Activated gamma-delta T cell treated with anti-CD3 and anti-CD28 coated beads, Interleukin-2, amount 50 U/mL, for 16 hours (primary cell): ENCODE data around the gene TEC.

Experiments
- DNase-seq: peaks from one replicate; pipeline ENCODE4 v3.0.0-alpha.2; 2020; ENCODE audit warnings: low read depth

The TEC gene

DNA sequence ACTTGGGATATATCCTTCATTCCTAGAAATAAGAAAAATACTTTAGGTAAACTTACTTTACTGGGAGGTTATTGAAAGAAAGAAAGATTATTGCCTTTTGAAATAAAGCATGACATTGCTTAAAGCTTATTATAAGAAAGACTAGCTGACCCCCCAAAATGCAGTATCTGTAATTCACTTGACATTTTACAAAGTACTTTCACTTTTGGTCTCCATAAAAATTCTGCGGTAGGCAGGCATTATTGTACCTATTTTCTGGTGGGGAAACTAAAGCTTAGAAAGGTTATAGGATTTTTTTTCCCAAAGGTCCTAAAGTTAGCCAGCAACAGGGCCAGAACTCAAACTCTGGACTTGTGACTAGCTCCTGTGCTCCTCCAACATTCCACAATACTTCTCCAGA lies 105.9 kb downstream of the TEC start:
- DNase-seq = no peak

DNA sequence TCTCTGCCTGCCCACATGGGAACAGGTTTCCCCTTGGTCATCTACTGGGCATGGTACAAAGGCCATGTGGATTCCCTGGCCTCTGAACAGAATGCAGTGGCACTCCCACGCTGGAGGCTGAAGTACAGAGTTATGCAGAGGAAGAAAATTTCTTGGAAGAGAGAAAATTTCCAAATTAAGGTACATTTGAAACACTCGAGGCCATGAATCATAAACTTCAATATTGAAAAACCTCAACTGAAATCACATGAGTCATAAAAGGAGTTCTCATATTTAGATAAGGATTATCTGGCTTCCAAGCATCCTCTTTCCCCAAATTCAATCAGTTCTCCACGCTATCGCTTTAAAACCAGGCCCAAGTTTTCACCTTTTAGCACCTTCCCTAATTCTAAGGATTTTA lies 107.5 kb downstream of the TEC start:
- no peak for DNase-seq

DNA sequence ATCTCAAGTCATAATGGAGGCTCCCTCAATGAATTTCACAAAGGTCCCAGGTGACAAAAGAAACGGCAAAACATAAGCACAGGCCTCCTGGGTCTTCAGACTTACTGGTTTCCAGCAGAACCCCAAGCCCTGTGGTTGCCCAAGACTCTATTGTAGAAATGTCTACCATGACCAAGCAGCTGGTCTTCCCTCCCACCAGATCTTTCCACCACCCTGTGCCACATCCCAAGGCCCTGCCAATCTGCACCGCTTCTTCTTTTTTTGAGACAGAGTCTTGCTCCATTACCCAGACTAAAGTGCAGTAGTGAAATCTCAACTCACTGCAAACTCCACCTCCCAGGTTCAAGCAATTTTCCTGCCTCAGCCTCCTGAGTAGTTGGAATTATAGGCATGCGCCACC lies 112.4 kb downstream of the TEC start:
- no peak for DNase-seq

DNA sequence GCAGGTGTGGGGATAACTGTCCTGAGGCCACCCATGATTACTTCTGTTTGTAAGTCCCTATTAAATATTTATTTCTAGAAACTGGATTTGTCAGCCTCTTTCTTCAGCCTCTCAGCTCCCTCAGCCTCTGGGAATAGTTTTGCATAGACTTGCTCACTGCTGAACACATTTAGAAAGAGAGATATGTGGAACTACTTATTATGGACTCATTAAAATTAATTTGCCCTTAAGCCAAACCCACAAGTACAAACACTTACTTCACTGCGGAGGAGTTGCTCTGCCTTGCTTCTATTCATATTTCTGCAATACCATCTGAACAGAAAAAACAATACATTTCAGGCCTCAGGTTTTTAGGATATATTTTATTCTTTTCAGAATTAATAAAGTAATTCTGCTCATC lies 113.2 kb downstream of the TEC start:
- DNase-seq = no peak

DNA sequence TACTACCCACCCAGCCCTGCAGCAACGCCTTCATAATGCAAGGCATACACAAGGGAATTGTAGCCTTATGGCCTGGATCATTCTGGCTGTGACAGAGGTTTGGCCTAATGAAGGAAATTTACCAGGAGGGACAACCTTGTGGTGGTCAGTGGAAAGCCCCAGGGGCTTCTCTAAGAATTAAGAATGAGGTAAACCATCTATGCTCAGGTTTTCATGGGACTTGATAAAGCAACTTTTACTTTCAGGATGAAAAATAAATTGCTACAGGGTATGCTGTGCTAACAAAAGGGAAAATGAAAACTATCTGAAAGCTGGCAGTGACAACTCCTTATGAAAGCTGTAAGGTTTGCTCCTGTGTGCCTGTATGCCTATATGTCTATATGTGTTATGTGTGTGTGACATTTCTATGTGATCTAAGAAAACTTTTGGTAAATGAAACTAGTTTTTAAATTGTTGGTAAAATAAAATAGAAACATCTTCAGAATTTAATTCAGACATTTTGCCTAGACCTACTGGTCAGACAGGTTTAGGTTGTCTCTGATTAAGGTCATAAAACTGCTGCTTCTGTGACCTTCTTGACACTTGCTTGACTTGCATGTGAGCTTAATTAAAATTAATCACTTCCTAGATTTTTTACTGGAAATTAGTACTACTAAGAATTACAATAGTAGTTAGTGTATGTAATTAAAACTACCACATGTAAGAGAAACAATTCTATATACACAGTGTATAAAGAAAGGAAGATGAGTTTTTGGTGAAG lies 115.7 kb downstream of the TEC start:
- no peak for DNase-seq

DNA sequence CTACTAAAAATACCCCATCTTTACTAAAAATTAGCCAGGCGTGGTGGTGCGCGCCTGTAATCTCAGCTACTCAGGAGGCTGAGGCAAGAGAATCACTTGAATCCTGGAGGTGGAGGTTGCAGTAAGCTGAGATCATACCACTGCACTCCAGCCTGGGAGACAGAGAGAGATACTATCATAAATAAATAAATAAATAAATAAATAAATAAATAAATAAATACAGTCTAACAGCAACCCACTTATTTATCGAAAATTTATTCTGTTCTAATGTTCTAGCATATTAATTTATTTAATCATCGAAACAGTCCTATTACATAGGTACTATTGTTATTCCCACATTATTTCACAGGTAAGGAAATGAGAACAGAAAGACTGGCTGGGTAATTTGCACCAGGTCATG lies 117.4 kb downstream of the TEC start:
- DNase-seq = no peak

DNA sequence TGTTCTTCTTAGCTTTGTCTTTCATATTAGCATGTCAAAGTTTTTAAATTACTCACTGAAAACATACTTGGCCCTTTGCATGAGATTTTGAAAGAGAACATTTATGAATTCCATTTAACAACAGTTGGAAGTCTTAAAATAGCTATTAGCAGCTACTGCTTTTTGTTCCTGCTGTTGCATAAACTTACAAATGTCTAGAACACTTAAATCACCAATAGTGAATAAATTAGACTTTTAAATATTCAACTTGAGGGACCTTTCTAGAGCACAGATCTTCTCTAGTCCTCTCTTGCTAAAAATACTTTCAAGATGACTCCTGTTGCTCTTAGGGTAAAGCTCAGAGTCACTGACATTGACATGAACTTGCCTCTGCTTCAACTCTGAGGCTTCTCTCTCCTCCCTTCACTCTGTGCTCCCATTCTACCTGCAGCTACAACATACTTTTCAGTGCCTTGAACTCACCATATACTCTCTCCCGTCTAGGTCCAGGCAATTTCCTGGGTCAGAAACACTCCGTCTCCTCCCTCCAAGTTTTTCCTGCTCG lies 119.7 kb downstream of the TEC start:
- DNase-seq = no peak

DNA sequence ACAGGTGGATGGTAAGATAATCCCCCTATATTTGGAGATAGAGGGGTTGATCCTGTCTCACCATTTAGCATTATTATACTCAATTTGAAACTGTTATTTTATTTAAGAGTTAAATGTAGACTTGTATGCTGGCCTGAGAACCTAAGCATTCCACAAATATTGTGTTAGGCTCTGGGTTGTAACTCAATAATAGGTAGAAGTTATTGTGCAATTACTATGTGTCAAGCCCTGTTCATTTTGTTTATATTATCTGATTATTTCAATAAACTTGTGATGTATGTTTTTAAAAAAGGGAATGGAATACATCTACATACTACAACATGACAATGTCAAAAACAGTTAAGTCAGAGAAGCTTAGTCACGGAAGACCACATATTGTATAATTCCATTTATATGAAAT lies 122.0 kb downstream of the TEC start:
- no peak for DNase-seq

DNA sequence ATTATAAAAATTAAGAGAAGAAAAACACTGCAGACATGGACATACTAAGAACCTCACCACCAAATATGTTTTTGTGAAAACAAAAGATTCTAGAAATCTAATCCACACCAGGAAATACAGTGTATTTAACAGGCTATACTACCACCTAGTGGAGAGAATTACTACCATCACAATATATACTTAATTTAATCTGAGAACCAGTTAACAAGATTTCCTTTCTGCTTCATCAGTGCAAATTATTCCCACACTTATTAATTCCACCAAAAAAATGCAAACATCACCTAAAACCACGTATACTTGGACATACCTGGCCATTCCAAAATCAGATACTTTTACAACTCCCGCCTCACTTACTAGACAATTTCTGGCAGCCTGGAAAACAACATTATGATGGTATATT lies 128.6 kb downstream of the TEC start:
- no peak for DNase-seq

DNA sequence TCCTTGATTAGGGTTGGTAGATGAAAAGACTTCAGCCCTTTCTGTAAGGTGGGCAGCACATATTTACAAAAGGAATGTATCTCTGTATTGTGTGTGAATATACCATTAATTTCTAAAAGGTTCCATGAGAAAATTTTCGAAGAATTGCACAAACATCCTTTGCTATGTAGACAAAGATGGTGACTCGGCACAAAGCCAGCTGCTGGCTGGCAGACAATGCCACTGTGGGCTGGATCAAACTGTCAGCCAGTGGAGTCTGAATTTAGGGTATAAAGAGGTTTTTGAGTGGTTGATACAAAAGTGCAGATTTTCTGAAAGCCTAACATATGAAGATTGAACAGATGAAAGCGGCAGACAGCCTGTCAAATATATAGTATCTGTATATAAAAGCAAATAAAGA lies 129.9 kb downstream of the TEC start:
- DNase-seq = no peak

DNA sequence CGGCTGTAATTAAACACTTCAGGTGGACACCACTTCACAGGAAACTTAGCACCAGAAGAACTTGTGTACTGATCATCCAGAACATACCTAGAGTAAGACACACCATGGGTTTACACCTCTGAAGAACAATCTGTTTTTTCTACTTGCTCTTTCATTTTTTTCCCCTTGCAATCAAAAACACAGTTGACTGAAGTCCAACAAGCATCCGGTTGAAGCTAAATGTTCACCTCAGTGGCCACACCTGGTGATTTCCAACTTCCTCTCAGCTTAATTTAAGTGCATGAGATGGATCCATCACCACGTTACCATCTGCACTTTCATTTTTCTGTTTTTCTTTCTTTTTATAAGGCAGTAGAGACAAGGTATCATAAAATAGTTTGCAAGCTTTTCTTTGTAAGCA lies 130.7 kb downstream of the TEC start:
- no peak for DNase-seq

DNA sequence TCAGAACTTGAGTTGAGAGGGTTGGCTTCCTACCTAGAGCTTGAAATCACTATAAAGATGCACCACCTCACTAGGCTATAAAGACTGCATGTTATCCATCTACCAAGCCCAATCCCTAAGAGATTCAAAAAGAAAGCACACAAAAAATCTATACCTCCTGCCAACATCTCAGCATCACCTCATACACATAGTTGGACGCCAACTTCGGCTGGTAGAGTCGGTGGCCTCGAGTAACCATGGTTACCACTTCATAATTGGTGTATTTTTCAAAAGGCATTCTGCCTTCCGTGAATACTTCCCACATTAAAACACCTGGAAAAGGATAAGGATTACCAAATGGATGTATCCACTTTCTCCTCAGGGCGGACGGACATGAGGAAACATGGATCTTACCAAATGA lies 131.1 kb downstream of the TEC start:
- DNase-seq = no peak

DNA sequence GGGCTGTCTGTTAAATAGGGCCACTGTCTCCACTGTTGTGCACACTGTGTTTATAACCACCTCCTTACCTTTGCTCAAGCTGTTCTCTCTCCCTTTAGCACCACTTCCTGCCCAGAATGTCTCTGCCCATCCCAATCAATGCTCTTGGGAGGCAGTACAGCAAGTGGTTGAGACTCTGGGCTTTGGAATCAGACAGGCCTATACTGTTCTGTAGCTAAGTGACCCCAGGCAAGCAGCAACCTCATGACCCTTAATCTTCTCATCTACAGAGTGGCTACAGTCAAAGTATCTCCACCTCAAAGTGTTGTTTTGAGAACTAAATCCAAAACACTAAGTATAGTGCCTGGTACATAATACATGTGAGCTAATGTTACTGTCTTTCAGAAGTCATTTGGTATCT lies 131.8 kb downstream of the TEC start:
- DNase-seq = no peak

DNA sequence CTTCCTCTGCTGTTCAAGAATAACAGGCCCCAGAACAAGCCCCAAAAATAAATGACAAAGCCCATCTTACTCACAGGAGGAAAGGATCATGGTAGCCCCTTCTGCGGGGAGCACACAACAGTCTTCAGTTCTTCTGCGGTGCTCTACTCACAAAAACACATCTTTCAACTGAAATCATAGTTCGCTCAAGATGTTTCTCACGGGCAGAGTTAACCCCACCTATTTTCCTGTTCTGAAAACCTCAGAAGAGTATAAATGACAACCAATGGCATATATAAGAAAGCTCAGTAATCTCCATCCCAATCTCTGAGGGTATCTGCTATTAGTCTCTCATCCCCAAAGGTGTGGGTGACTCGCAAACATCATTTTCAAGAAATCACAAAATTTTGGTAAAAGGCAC lies 135.6 kb downstream of the TEC start, which contains the start of gene TXK:
Gene TXK, minus strand, starts transcription at position 170 of the 400 bp plus-strand sequence. Its CDS starts 80 bp downstream, at position 90.
- no peak for DNase-seq

DNA sequence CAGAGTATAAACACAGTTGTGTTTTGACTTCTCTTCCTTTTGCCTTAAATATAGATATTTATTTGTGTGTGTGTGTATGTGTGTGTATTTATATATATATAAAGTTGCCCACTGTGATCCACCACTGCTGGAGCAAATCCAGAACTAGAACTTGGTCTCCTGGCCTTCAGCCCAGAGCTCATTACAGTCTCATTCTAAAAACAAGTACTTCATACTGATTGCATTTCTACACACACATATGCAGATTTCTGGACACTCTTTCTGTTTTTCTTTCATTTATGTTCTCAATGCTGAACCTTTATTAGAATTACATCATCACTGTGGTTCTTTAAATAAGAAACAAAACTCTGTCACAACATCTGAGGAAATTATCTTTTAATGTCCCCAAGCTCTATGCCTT lies 136.0 kb downstream of the TEC start:
- no peak for DNase-seq

DNA sequence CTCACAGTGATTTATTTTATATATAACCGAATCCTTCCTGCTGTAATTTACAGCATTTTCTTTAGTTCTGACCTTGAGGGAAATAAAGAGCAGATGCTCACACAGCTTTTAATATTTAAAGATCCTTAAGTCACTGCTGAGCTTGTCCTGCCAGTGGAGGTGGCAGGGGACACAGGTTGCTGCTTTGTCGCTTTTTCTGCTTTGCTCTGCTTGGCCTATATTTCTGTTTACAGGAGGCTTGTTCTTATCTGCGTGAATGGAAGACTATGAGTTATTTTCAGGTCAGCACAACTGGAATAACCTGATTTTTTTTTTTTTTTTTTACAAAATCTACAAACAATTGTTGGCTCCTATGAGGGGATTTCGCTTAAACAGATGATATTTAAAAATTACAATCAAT lies 137.9 kb downstream of the TEC start:
- DNase-seq = no peak

DNA sequence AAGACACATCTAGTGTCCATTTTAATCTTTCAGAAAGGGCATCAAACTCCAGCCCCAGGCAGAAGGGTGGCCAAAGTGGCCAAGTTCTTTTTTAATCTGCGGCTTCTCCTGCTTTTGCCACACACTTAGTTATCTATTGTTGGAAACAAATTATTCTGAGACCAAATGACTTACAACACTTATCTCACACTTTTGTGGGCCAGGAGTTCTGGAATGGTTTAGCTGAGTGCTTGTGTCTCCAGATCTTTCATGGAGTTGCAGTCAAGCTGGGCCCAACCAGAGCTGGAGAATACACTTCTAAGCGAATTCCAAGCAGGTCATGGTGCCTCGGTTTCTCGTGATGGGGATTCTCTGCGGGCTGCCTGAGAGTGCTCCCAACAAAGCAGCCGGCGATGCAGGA lies 139.5 kb downstream of the TEC start:
- no peak for DNase-seq

DNA sequence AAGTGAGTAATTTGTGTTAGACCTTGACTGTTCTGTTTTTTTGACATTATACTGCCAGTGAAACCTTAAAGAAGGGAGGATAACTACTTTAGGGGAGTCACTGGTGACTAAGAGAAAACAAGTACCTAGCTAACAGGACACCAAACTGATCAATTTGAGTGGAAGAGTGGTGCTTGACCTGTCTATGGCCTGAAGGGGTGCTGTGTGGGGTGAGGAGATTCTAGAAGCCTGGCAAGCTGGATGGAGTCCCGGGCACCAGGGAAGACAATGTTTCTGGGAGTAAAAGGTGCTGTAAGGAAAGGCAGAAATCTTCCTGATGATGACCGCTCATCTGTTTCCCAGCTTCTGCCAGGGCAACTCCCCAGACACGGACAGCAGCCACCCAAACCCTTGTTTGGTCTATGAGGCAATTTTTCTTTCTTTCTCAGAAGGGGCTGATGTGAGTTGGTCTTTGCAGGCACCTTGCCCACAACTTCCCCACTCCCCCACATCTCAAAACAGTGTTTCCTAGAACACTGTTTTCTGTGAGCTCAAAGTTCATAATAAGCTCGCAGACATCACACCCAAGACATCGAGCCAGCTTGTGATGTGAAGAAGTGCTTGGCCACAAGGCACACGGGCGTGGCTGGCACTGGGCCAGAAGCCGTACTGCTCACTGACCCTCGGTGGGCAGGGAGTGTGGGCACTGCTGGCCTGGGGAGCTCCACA lies 140.2 kb downstream of the TEC start:
- DNase-seq = peak; percentile 39

DNA sequence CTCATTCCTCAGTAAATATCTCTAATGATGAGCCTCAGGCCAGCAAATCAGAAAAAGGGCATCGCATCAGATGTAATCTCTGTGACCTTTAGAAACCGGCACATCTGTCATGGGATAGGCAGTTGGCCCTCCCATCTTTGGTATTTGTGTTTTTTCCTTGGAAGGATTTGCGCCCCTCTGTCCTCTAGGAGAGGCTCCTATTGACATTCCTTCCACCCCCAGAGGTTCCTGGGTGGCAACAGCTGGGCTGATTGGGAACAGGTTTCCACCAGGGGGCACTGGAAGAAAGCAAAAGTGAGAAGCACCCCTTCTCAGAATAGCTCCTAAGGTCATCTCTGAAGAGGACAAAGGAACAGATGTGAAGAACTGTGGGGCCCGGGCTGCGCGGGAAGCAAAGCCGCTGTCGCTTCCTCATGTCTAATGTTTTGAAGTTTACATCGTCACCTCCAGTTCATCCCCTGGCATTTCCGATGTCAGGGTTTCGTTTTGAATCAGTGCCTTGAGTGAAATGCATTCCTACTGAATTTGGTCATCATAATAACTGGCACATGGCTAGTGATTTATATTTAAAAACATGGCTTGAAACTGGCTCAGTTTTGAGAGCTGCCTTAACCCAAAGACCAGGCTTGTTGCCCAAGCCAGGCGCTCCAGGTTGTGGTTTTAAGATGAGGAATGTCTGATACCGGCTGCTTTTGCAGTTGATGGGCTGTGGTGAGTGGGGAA lies 141.8 kb downstream of the TEC start:
- peak; percentile 65 for DNase-seq

DNA sequence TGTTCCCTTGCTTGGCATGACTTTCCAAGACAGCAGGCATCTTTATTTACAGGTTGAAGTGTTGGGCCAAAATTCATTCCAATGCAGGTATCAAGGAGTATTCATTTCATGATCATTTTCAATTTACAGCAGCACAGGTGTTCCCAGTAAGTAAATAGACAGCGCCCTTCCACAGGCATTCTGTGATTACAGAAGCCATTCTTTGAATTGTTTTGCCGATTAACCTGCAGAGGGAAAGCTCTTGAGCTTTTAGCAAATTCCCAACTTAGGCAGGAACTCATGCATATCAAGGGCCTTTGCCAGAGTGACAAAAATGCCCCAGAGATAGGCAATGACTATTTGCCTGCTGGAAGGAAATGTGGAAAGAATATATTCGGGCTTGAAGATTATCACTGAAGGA lies 142.4 kb downstream of the TEC start:
- DNase-seq = no peak

DNA sequence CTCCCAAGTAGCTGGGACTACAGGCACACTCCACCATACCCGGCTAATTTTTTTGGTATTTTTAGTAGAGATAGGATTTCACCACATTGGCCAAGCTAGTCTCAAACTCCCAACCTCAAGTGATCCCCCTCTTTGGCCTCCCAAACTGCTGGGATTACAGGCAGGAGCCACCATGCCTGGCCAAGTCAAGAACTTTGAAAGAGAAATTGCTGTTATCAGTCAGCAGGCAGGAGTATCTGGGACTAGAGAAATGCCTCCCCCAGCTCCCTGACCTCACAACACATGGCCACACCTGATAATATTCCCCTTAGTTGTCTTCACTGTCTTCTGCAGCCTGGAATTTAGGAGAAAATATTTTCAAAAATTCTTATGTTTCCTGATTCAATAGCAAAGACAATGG lies 143.0 kb downstream of the TEC start:
- no peak for DNase-seq

DNA sequence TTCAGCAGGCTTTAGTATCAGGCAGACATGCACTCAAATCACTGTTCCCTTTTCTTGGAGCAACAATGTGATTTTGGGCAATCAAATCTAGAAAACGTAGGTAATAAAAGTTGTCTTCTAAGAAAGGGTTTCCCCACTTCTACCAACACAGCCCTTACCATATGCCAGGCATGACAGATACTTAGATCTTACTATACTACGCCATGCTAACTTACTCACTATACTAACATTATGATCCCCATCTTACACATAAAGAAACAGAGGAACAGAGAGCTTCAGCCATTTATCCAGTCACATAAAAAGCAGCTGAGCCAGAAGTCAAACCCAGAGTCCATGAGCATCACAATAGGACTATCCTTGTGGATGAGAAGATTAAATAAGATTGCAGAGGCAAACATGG lies 144.8 kb downstream of the TEC start:
- no peak for DNase-seq

DNA sequence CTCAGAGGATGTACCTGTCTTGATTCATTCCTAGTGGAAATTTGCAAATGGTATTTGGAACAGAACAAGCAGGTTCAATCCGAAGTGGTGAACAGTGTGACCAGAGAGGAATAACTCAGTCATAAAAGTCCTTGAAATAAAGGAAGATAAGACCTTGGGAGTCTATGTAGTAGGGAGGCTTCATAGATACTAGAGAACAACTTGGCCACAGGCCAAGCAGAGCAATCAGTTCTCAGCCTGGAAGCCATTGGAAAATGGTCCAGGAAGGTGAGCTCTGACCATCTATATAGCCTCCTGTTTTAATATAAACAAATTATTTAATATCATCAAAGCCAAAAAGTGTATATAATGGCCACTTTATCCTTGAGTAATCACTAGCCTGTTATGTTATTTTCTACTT lies 146.9 kb downstream of the TEC start:
- DNase-seq = no peak
